Cardiac muscle cell (in vitro differentiated cells and primary cell): Measurements from ENCODE around the gene DIDO1. TPM values are rescaled to one million over a fixed set of nuclear protein-coding genes. Genes with fewer than 3 reads are reported as not detected.
A peak's percentile ranks its signal among the peaks of the same experiment; 100 is the strongest.

Experiments used
- DNase-seq, 2 donors: peaks; one replicate each; pipeline versions ENCODE4 v3.0.0 to v3.0.0-alpha.2; 2010 to 2017; ENCODE audit warnings: low read depth in 1 of 2, low spot score in 1 of 2
- H3K27ac ChIP-seq: fragments of 200-600 bp; sonication (generic); 2 replicates; pipeline ENCODE4 v1.5.1; 2016
- H3K27me3 ChIP-seq: fragments of 200-600 bp; sonication (generic); 2 replicates; pipeline ENCODE4 v1.6.0; 2016; ENCODE audit warnings: control low read depth
- H3K36me3 ChIP-seq: fragments of 200-600 bp; sonication (generic); 2 replicates; pipeline ENCODE4 v1.5.1; 2016; ENCODE audit warnings: control low read depth
- H3K4me1 ChIP-seq: fragments of 200-600 bp; sonication (generic); 2 replicates; pipeline ENCODE4 v1.8.1; 2017; ENCODE audit warnings: low read depth, mild to moderate bottlenecking, mixed run types
- H3K4me3 ChIP-seq: fragments of 200-600 bp; sonication (generic); 2 replicates; pipeline ENCODE4 v1.5.1; 2016; ENCODE audit warnings: mild to moderate bottlenecking
- H3K9me3 ChIP-seq: fragments of 200-600 bp; sonication (generic); 2 replicates; pipeline ENCODE4 v1.5.1; 2017; ENCODE audit warnings: low read depth, mild to moderate bottlenecking, control low read depth
- CTCF ChIP-seq: IDR thresholded peaks from 2 replicates; pipeline ENCODE4 v1.5.1; 2012; ENCODE audit warnings: low read depth, mild to moderate bottlenecking, low read length
- polyA plus RNA-seq: library from polyadenylated mRNA; unstranded; fragments of >200 nt; fragmentation: Nextera tagmentation; extraction: Ambion mirVana; gene quantifications from 2 replicates; pipeline ENCODE4 v1.2.1, GENCODE V29; 2016
- total RNA-seq: library from RNA; depleted of rRNA; stranded (reverse); fragments of >200 nt; gene quantifications from 2 replicates; pipeline ENCODE4 v1.2.3, GENCODE V29; 2016

Gene DIDO1
- total and polyA plus RNA-seq, 2 experiments from 2014 or later, result 28.3 to 69.2 TPM

- no peak for TF ChIP-seq CTCF
- Histone ChIP-seq H3K27me3 (no peaks in the 10 kb centered on the region), H3K36me3 (no peaks in the 10 kb centered on the region), H3K27ac (no peak overlapping the region), H3K4me1 (peaks cover 10% of the 10 kb centered on the region), H3K4me3 (no peak overlapping the region), H3K9me3 (no peaks in the 10 kb centered on the region)
- no peak for DNase-seq
Observed at GRCh38 chr20:62956387-62957135, 30.3 kb upstream of the DIDO1 start.

- Histone ChIP-seq H3K4me1 (peaks cover 10% of the 10 kb centered on the region), H3K9me3 (no peaks in the 10 kb centered on the region), H3K27ac (no peak overlapping the region), H3K4me3 (no peak overlapping the region), H3K27me3 (no peaks in the 10 kb centered on the region), H3K36me3 (no peaks in the 10 kb centered on the region)
- DNase-seq, result no peak
- TF ChIP-seq CTCF, result no peak
Observed at GRCh38 chr20:62955519-62956386, 29.4 kb upstream of the DIDO1 start.

- Histone ChIP-seq H3K4me1 (peaks cover 10% of the 10 kb centered on the region), H3K27me3 (no peaks in the 10 kb centered on the region), H3K4me3 (no peak overlapping the region), H3K36me3 (no peaks in the 10 kb centered on the region), H3K9me3 (no peaks in the 10 kb centered on the region), H3K27ac (peak overlapping the region; percentile 49)
- no peak for TF ChIP-seq CTCF
- peak; percentile 70 to 85 for DNase-seq
Observed at GRCh38 chr20:62953839-62954703, 27.8 kb upstream of the DIDO1 start.

GRCh38 chr20:62952968-62953838 lies 26.9 kb upstream of the DIDO1 start:
- Histone ChIP-seq H3K4me3 (no peak overlapping the region), H3K27ac (peak overlapping the region; percentile 49), H3K27me3 (no peaks in the 10 kb centered on the region), H3K9me3 (no peaks in the 10 kb centered on the region), H3K36me3 (peaks cover under 1% of the 10 kb centered on the region), H3K4me1 (peaks cover 10% of the 10 kb centered on the region)
- DNase-seq, result no peak
- TF ChIP-seq CTCF, result no peak
